Inferior parietal cortex (tissue), 1 donor: Measurements from ENCODE around the gene DPP7.
"Not testable (repeated sequence)": the region's sequence is repeated elsewhere in the genome, so short reads cannot be mapped to it uniquely, and the experiment has no call there.

Experiments used
- DNase-seq: peaks from one replicate; pipeline ENCODE4 v3.0.0-alpha.2; 2016; ENCODE audit errors: extremely low spot score

DPP7 gene

DNA sequence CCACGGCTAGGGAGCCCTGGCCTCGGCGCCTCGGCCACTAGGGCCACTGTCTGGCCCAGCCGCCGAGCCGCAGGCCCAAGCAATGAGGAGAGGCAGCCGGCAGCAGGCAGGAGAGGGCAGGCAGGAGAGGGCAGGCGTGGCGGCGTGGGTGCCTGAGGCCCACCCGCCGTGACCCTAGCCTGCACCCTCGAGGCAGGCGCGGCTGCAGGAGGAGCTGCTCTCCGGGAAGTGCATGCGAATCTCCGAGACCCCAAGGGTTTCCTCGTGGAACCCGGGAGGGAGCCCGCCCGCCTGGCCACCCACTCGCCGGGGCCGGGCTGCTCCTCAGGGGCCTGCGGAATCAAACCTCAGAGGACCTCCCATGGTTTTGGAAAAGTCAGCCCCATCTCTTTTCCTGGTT is 33.7 kb upstream of the DPP7 start:
- DNase-seq = no peak

DNA sequence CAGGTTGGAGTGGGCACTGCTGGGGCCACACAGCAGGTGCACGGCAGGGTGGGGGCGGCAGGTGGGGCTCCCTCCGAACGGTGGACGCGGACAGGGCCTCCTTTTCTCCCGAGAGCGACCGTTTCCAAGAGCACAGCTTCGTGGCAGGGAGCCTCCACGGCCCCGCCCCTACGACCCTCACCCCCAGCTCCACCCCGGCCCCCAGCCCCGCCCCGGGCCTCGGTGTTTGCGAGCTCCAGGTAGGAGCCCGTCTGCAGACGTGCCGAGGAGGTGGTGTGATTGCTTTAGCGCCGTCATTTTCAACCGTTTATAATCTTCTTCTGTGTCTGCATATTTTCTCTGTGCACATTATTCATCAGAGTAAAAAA is 33.2 kb upstream of the DPP7 start:
- DNase-seq = no peak

DNA sequence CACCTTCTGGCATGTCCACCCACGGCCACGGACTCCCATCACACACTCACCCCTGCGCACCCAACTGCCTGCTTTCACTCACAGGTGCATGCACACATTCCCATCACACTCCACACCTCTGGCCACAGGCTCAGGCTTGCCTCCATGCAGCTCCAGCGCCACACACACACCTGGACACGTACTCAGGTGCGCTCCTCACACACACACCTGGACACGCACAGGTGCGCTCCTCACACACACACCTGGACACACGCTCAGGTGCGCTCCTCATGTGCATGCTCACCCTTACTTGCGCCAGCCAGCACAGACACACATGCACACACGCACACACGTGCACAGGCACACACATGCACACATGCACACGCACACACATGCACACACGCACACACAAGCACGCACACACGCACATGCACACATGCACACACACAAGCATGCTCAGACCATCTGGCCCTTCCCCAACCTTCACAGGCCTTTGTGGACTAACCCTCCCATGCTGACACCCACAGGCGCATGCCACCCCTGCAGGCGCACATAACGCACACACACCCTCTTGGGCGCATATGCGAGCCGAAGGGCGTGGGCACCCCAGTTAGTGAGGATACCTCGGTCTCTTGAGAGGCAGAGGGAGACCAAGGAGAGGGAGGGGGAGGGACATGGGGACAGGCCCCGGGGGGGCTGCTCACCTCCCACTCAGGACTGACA is 32.7 kb upstream of the DPP7 start:
- DNase-seq = no peak

DNA sequence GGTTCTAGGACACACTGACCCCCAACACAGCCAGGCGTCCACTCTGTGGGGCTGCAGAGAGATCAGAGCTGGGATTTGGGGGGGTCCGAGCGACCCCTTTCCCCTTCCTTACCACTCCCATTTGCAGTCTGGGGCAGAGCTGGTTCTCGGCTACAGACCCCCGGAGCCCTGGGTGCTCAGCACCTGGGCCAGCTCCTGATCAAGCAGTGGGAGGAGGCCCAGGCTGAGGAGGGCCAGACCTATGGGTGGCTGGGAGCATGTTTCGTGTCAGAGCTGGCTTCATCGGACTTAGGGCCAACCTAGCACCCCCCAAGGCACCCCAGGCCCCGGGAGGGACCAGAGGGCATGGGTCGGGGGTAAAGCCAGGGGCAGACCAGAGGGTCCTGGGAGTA is 32.0 kb upstream of the DPP7 start:
- no peak for DNase-seq

DNA sequence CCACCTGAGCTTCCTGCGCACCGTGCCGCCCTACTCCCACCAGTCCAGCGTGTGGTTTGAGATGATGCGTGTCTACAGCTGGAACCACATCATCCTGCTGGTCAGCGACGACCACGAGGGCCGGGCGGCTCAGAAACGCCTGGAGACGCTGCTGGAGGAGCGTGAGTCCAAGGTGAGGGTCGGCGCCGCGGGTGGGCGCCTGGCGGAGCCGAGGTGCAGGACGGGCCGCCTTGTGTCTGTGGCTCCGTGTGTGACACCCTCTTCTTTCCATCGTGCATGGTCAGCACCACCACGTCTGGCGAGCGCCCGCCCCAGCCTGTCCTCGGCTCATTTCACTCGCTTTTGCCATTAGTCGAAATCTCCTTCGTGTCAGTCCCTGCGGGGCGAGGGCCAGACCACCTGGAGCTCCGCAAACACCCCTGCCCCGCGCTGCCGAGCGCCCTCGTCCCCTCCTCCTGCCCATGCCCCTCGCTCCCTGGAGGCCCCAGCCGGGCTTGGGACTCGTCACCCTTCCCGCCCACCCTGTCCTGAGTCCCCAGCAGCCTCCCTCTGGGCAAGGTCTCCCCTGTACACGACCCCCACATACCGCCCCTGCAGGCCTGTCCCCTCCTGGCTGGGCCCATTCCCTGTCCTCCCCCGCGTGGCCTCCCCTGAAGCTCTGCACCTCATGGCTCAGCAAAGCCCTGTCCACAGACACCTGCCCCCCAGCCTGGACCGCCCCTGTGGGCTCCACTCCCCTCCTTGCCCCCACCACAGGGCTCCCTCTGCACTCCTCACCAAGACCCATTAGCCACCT is 31.4 kb upstream of the DPP7 start:
- DNase-seq = no peak

DNA sequence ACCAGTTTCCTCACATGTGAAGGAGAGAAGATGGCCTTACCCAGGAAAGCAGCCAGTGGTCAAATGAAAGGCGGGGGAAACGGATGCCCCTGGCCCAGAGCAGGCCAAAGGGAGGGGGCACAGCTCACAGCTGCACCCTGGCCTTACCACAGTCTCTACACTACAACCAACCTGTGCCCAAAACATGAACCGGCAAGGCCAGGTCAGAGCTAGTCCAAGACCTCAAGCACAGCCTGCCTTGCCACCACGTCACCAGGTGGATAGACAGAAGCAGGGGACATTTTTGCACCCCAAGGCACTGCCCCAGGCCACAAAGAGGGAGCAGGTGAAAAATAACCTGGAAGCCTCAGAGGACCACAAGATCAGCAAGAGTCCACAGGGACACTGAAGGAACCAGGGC is 28.9 kb upstream of the DPP7 start:
- DNase-seq = no peak

DNA sequence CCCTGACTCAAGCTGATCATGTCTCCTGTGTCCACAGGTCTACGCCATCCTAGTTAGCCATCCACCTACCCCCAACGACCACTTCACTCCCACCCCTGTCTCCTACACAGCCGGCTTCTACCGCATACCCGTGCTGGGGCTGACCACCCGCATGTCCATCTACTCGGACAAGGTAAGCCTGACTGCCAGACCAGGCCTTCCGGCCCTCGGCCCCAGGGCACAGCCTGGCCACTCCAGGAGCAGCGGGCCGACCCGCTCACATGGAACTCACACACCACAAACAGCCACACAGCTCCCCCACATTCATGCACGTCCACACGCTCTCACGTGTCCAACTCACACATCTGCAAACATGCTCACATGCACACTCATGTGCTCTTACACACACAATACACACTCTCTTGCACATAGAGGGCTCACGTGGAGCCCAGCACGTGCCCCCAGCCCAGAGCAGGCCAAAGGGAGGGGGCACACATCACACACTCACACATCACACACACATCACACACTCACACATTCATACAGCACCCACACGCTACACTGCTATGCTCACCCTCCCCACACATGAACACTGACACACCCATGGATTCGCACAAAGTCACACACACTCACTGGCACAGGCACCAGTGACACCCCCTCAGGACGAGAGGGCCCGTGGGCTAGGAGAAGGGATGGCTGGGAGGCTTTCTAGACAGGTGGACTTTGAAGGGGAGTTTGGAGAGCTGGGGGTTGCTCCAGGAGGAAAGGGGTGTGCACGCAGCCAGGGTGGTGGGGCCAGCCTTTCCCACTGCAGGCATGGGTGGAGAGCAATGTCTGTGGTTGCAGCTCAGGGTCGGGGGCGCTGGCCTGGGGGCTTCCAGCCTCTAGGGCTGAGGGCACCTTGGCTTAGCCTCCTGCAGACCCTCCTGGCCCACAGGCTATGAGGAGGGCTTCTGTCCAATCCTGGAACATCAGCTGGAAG is 27.7 kb upstream of the DPP7 start:
- no peak for DNase-seq

DNA sequence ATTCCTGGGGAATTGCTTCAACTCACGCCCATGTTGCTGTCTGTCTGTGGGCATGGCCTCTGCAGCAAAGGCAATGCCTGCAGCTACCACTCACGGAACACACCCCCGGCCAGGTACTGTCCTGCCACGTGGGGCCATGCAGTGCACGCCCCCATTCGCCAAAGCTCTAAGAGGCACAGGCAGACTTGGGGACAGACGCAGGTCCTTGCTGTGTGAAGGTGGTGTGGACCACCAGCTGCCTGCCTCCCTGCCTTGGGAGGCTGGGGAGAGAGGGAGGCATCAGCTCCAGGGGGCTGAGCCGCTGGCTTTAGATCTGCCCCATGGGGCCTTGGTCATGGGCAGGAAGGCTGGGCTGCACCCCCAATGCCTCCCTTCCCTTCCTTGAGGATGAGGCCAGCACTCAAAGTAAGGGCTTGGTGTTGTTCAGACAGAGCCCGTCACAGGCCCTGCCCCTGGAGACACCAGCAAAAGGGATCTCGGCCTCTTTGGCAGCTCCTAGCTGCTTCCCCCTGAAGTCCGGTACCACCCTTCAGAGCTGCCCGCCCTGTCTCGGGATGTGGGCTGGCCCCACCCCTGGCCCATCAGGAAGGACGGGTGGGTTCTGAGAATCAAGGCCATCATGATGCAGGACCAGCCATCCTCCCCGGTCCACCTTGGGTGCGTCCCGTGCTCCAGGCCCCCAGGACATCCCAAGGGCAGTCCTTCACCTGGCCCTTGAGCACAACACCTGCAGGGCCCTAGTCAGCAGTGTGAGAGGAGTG is 26.7 kb upstream of the DPP7 start:
- no peak for DNase-seq

DNA sequence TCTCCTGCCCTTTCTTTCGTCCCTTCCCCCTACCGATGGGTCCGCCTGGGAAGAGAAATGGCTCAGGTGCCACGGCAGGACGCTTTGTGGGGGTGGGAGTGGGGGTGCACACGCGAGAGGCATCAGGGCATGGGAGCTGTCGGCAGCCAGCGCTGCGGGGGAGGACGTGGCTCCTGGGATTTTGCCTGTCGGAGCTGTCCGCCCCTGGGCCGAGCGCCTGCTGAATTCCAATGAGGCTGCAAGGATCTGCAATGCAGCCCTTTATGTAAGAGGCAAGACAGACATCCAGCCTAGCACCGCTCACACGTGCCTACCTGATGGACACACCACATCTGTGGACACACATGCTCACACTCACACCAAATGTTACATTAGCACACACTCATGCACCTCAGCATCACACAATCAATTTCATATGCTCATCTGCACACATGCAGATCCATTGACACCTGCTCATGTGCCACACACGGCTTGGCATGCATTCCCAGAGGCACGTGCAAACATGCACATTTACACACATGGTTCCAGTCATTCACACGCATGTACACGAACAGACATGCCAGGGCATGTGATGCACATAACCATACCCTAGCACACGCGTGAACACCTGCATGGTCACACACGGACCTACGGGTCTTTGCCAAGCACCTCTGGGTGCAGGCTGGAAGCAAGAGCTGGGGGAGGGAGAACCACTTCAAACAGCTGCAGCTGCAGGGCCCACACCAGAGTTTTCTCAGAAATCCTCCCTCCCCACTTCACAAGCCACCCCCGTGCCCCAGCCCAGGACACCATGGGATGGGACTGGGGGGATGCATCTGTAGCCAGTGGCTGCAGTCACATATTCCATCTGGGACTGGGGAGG is 25.8 kb upstream of the DPP7 start:
- DNase-seq = peak; percentile 47

DNA sequence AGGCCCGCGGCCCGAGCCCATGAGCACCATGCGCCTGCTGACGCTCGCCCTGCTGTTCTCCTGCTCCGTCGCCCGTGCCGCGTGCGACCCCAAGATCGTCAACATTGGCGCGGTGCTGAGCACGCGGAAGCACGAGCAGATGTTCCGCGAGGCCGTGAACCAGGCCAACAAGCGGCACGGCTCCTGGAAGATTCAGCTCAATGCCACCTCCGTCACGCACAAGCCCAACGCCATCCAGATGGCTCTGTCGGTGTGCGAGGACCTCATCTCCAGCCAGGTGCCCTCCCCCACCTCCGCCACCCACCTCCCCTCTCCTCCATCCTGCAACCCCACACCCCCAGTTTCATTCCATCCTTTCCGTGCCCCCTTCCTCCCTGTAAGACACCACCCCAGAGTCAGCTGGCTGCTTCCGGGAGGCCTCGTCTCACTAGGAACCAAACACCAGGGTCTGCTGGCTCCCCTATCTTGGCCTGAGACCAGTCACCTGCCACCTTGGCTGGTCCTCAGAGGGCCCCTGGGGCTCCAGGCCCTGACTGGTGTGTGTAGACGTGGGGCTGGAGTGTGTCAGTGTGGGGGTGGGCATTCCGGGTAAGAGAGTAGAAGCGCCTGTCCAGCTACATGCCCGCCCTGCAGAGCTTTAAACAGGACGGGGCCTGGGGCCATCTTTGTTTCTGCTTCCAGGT is 25.1 kb upstream of the DPP7 start:
- DNase-seq = no peak

DNA sequence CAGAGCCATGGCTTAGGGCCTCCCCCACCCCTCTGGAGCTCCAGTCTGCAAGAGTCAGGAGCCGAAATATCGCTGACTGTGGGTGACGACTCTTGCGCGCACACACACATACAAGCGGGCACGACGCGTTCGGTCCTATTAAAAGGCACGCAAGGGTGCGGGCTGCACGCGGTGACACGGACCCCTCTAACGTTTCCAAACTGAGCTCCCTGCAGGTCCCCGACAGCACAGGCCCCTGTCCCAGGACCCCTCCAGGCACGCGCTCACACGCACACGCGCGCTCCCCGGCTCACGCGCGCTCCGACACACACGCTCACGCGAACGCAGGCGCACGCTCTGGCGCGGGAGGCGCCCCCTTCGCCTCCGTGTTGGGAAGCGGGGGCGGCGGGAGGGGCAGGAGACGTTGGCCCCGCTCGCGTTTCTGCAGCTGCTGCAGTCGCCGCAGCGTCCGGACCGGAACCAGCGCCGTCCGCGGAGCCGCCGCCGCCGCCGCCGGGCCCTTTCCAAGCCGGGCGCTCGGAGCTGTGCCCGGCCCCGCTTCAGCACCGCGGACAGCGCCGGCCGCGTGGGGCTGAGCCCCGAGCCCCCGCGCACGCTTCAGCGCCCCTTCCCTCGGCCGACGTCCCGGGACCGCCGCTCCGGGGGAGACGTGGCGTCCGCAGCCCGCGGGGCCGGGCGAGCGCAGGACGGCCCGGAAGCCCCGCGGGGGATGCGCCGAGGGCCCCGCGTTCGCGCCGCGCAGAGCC is 24.4 kb upstream of the DPP7 start, which contains the start of gene GRIN1:
Gene GRIN1, plus strand, starts transcription at position 433 of the 746 bp plus-strand sequence. CDS start 333 bp downstream, outside the sequence.
- peak; percentile 47 for DNase-seq

DNA sequence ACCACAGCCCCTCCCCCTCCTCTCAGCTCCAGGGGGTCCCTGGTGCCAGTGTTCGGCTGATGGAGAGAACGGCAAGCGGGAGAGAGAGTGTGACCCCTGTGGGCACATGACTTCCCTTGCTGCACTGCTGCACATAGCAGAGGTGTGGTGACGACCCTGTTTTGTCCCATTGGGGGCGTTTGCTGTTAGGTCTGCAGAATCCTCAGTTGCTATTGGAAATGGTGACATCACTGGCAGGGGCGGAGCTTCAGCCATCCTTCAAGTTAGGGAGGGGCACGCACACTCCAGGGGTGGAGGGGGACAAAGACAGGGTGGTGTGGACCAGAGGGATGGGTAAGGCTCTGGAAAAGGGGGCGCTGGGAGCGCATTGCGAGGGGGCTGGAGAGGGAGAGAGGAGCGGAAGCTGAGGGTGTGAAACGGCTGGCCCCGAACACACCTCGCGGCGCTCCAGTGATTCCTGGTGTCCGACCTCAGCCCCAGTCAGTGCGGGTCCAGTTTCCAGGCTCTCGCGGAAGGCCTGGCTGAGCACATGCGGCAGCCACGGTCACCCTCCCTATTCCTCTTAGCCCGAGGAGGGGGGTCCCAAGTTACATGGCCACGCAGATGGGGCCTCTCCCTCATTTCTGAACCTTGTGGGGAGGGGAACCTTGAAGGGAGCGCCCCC is 23.7 kb upstream of the DPP7 start:
- peak; percentile 64 for DNase-seq

DNA sequence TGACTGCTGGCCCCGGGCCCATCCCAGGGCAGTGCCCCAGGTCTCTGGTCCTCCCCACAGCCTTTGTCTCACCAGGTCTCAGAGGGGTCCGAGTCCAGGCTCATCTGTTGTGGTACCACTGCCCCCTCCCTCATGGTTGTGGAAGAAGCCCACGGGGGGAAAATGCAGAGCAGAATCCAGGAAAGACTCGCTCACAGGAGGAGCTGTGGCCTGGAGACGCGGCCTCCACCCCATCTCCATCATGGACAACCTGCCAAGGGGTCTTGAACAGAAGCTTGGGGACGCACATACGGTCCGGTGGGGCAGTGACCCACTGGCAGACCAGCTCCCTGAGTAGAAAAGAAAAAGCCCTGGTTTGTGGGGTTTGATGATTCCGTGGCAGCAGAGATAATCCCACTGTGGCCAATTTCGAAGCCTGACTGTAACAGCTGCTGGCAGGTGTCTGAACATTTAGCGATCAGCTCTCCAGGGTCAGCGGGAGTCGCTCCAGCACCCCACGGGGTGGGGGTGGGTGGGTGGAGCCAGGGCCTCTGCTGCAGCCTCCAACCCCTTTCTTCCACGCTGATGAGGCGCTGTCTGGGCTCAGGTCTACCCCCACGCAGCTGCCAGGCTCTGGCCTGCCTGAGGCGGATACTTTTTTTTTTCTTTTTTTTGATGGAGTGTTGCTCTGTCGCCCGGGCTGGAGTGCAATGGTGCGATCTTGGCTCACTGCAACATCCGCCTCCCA is 22.5 kb upstream of the DPP7 start:
- no peak for DNase-seq

DNA sequence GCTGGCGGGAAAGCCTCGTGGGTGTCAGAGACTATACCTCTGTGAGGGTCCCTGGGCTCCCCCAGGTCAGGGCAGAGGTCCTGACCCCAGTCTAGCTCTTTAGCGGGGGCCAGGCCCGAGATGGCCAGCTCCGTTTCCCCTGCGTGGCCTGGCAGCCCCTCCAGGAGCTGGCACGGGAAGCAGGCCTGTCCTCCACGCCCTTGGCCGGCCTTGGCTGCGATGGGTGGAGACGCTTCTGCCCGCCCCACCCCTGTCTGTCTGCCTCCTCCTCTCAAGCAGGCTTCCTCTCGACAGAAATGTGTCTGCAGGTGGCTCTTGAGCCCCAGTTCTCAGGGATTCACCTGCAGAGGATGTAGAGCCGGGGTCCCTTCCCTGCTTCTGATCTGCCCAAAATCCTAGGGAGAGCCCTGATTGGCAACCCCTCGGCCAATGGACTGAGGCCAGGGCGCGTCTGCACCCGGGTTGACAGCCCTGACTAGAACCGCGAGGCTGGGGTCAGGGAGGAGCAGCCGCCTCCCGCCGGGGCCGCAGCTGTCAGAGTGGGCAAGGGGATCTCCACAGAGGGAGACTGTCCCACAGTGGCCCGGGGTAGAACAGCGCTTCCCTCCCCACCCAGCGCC is 21.8 kb upstream of the DPP7 start:
- DNase-seq = no peak

DNA sequence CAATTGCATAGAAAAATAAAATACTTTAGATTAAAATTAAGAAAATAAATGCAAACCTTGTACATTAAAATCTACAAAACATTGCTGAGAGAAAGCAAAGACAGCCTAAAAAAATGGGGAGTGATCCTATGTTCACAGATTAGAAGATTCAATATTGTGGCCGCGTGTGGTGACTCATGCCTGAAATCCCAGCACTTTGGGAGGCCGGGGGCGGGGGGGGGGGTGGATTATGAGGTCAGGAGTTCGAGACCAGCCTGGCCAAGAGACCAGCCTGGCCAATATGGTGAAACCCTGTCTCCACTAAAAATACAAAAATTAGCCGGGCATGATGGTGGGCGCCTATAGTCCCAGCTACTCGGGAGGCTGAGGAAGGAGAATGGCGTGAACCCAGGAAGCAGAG is 20.6 kb upstream of the DPP7 start:
- DNase-seq = not testable (repeated sequence)

DNA sequence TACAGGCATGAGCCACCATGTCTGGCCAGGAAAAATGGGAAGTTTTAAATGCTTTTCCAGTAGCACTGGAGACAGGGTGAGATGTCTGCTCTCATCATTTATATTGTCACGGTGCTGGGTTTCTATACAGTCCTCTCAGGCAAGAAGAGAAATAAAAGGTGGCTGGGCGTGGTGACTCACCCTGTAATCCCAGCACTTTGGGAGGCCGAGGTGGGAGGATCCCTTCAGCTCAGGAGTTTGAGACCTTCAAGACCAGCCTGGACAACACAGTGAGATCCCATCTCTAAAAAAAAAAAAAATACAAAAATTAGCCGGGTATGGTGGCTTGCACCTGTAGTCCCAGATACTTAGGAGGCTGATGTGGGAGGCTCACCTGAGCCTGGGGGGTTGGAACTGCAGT is 19.7 kb upstream of the DPP7 start:
- no peak for DNase-seq

DNA sequence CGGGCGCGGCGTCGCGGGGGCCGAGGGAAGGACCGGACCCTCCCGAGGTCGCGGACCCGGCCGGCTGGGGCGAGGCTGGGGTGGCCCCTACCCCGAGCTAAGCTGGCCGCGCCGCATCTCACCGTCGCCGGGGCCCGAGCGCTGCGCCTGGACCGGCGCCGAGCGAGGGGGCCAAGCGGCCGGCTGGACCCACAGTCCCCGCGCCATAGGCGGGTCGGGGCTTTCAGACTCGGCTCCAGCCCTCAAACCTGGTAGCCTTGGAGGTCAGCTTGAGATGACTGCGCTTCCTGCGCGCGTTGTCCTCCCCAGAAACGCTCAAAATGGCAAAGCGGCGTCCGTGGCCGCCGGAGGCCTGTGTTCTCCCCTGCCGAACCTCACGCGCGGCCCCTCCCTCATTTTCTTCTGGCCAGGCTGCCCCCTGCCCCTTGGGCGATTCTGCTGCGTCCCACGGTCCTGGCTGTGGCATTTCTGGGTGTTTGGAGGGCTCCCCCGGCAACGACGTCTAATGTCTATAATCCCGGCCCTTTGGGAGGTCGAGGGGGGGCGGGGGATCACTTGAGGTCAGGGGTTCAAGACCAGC is 15.7 kb upstream of the DPP7 start:
- DNase-seq = no peak
